OCI-LY1 (cell line): ENCODE measurements around the gene FGD1.

Source experiments
- CTCF ChIP-seq: fragments of 200-600 bp; sonication (generic), shearing (Covaris generic); IDR thresholded peaks from 2 replicates; pipeline ENCODE4 v1.5.1; 2017; ENCODE audit warnings: mild to moderate bottlenecking, antibody characterized with exemption, low read length, moderate library complexity, mixed read lengths
- EZH2 ChIP-seq: fragments of 200-600 bp; sonication (generic), shearing (Covaris generic); IDR thresholded peaks from 2 replicates; pipeline ENCODE4 v1.8.0; 2017; ENCODE audit warnings: borderline replicate concordance, mixed run types, mild to moderate bottlenecking, antibody characterized with exemption, low read length, moderate library complexity, mixed read lengths

GRCh38 chrX:54529151-54529550 is 33.1 kb upstream of the FGD1 start:
- no peak for TF ChIP-seq CTCF
- TF ChIP-seq EZH2, result no peak
